Activated CD8-positive, alpha-beta memory T cell treated with anti-CD3 and anti-CD28 coated beads for 24 hours (primary cell): ENCODE data around the gene LMF2.

Source experiments
- DNase-seq: peaks from one replicate; pipeline ENCODE4 v3.0.0-alpha.2; 2020

The LMF2 gene

DNA sequence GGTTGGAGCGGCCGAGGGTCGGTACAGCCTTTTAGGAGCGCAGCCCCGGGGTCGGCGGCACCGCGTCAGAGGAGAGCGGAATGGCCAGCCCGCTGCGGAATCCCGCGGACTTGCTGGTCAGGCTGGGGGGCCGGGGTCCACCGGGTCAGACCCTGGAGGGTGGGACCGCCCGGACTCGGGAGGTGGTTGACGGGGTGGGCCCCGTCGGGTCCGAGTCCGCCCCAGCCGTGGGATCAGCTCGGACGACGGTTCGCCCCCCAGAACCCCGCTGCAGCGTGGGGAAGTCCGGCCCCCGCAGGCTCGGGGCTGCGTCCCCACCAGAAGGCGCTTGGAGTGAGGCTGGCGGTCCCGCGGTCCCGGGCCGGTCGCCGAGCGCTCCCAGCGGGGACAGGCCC is 26.5 kb downstream of the LMF2 start:
- no peak for DNase-seq

DNA sequence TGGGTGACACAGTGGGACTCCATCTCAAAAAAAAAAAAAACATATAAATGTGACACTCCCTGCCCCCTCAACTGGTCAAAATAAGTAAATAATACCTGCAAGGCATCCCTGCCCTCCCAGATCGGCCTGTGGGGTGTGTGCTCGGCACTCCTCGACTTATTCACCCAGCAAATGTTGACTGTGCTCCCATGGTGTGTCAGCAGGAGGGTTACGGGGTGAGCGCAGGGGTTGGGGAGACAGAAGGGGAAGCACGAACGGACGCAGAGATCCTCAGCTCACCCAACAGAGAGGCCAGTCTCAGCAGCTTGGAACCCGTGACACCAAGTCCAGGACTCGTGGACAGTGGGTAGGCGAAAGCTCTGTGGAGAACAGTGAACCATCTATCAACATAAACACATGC is 27.8 kb downstream of the LMF2 start:
- no peak for DNase-seq

DNA sequence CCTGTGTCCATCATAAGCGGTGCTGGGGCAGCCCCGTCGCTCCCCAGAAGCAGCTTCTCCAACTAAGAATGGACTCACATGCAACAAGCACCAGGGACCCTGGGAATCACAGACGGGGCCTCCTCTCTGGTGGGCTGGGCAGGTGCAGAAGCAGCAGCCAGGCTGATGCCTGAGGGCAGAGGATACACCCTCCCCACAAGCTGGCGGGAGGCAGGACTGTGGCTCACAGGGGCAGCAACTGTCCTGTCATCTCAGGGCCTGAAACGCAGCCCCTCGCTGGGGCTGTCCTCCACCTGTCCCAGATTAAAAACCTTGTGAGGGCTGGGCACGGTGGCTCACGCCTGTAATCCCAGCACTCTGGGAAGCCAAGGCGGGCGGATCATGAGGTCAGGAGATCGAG is 29.6 kb downstream of the LMF2 start:
- DNase-seq: no peak

DNA sequence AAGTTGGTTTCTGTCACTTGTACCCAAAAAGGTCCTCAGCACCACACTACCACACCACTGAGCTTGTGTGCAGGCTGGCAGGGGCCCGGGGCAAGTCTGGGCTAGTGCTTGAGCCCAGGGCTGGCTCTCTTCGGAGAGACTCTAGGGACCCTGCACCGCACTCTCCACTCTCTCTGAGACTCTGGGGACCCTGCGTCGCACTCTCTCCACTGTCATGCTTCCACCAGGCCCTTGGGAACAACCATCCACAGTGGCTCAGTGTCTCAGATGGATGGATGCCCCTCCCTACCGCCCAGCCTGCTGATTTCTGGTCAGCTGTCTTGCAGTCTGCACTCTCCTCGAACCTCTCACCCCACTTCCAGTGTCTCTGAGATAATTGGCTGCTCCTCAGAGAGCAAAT is 30.6 kb downstream of the LMF2 start:
- no peak for DNase-seq

DNA sequence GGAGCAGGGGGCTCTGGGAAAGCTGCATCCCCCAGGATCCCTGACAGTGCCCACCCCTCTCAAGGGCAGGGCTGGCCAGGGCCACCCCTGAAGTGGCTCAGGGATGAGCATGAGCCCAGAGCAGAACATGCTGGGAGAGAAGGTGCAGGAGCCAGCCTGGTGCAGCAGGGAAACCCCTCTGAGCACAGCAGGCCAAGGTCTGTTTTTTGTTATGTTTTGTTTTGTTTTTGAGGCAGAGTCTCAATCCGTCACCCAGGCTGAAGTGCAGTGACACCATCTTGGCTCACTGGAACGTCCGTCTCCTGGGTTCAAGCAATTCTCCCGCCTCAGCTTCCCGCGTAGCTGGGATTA is 31.9 kb downstream of the LMF2 start:
- no peak for DNase-seq

DNA sequence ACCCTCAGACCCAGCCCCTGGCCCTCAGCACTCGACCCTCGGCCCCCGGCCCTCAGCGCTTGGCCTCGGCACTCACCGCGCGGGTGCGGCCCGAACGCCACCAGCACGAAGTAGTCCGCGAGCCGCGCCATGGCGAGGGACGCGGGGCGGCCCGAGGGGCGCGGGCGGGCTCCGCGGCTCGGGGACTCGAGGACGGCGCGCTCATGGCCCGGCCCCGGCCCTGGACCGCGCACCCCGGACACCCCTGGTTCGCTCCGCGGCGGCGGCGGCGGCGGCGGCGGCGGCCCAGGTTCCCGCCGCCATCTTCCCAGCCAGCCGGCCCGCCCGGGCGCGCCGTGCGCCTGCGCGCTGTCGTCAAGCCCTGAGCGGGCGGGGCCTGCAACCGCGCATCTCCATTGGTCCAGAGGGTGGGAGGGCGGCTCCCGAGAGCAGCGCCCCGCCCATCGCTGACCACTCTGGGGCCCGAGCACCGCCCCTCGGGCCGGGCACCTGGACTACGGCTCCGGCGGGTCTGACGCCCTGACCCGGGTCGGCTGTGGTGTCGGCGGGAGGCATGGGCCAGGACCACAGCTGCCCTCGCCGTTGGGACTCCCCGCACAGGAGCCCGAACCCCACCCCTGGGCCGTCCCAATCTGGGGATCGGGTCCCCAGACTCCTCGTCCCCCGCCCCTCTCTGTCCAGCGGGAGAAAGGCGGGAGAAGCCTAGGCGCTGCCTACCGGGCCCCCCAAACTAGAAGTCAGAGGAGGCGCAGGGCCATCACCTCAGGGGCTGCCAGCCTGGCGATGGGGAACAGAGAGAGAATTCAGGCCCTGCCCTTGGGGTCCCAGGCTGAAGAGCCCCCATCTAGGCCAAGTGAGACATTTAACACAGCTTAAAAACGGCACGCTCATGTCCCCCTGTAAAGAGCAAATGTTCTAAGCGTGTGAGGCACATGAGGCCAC is 32.5 kb downstream of the LMF2 start, which contains the start of gene SBF1:
TSS of gene SBF1 (minus strand) at position 326 of the 942 bp plus-strand sequence. CDS start at position 131, 195 bp downstream.
- peak; percentile 93 for DNase-seq

DNA sequence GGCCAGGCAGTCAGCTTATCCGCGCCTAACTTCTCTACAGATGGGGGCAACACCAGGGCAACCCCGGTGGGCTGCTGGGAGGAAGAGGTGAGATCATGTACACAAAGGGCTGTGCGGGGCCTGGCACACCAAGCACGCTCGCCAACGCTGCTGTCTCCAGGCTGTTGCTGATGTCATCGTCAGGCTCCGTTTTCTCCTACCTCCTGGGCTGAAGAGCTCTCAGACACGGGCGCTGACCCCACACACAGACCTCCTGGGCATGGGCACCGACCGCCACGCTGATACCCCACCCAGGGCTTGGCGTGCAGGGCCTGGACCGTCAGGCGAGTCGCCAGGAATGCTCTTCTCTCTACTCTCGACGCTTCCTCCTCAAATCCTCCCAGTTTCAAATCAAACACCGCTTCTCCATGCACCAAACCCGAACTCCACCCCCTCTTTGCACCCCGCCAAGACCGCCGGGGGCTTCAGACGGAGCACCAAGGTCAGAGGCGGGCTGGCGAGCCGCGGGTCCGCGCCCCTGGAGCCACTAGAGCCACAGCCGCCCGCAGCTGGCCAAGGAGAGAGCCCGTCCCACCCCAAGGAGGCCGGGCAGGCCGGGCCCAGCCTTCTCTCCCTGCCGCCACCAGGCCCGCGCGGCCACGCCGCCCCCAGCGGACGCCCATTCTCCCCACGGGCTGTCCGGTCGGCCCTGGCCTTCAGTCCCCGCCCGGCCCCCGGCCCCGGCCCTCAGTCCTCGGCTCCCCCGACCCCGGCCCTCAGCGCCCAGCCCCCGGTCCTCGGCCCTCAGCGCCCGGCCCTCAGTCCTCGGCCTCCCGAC is 33.4 kb downstream of the LMF2 start:
- peak; percentile 72 for DNase-seq

DNA sequence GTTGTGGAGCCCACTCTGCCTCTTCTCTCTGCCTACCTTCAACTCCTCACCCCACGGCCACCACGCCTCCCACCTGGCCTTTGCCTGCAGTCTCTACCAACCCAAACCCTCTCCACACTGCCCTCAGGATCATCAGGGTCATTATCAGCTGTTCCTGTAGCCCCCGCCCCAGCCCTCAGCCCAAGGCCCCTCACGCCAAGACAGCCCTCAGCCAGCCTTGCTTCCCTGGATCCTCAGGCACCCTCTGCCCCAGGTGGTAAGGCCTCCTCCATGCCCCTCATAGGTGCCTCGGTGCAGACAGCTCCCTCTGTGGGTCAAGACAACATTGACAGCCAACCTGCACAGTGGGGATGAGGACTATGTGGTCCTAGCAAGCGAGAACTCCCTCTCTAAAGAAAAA is 34.4 kb downstream of the LMF2 start:
- peak; percentile 71 for DNase-seq

DNA sequence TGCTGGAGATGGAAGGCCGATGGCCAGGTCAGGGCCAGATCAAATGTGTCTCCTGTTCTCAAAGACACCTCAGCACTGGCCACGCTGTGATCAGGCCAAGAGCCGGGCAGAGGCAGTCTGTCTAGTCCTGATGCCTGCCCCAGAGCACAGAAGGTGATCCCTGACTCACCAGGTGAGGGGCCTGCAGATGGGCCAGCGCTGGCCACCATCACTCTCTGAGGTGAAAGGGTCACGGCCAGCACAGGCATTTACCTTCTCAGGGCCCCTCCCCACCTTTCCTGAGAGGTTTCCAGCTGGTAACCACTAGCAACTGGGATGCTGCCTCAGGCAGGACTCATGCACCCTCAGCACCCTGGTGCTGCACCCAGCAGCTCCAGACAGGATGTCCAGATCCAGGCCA is 35.5 kb downstream of the LMF2 start:
- DNase-seq: no peak

DNA sequence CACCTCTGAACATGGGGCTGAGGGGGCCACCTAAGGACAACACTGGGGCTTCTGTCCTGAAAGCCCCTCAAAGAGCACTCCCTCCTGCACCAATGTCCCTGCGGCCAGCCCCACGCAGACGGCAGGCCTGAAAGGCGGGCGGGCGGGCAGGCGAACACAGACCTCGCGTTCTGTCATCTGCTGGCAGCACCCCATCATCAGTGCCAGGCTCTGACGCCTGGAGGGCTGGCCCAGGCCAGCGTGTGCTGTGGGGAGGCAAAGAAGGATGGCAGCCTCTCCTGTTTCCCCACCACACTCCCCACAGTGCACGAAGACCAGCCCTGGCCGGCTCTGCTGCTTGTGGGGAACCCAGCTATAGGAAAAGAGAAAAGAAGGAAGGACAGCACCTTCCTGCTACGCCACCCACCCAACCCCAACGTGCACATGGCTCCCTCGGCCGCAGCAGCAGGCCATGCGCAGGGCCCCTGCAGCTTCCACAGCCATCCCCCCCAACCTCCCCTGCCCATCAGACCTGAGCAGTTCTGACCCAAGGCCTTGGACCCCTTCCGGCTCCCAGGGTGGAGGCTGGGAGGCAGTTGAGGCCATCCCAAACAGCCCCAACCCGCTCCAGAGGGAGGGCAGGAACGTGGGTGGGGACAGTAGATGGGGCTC is 36.2 kb downstream of the LMF2 start:
- no peak for DNase-seq

DNA sequence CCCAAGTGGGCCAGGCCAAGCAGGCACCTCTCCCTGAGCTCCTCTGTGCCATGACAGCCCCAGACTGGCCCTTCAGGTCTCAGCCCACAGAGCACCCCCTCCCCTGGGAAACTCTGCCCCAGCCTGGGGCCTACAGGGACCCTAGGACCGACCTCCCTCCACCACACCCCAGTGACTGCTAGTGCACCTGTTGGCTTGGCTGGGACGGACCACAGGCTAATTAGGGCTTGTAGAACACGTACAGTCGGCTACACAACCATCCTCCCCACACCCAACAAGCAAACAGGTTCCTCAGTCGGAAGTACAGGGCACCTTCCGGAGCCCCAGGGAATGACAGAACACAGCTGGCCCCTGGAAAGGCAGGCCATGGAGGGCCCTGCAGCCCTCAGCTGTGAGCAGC is 37.0 kb downstream of the LMF2 start:
- DNase-seq: no peak

DNA sequence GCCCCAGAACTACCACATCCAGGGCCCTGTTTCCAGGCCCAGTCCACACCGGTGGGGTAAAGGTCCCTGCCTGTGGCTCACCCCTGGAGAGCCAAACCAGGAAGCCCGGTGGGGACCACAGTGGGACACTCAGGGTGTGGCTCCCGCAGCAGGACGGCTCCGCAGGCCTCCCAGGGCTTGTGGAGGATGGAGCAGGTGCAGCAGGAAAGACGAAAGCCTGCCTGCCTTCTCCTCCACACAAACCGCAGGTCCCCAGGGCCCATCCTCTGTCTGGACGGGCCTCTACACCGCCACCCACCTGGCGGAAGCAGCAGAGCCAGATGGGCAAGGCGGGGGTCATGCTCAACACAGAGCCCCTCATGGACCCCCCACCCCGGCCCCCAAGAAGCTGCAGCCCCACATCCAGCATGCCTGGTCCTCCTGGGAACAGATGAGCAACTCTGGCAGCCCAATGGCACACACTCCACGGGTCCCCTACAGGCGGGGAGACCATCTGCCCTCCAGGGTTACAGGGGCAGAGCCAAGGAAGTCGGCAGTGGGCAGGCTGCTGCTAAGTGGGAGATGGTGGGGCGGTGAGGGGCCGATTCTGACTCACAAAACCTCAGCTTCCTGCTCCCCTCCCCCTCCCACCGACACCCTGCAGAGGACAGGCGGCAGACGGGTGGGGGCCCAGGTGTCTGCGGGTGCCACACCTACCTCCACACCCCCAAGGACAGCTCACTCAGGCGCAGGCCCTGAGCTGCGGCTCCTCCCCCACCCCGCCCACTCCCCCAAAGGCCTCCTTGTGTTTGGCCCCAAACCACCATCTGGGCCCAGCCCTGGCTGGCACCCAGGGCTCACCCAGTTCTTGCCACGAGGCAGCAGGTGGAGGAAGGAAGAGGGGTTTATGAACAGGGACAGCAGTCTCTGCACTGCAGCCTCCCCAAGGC is 37.9 kb downstream of the LMF2 start:
- peak; percentile 96 for DNase-seq

DNA sequence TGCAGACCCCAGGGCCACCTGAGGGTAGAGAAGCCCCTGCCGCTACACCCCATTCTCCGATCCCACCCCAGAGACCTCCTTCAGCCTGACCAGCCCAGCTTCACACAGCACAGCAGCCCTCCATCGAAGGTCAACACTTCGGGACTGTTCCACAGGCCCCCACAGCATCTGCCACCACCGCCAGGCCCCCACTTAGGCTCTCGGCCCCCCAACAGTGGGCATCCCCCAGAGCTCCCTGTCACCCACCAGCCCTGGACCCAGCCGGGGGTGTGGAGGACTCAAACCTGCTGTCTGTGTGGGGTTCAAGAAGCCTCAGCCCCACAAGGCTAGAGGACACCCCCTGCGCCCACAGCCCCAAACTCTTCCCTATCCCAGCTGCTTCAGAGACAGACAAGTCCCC is 38.9 kb downstream of the LMF2 start:
- DNase-seq: no peak

DNA sequence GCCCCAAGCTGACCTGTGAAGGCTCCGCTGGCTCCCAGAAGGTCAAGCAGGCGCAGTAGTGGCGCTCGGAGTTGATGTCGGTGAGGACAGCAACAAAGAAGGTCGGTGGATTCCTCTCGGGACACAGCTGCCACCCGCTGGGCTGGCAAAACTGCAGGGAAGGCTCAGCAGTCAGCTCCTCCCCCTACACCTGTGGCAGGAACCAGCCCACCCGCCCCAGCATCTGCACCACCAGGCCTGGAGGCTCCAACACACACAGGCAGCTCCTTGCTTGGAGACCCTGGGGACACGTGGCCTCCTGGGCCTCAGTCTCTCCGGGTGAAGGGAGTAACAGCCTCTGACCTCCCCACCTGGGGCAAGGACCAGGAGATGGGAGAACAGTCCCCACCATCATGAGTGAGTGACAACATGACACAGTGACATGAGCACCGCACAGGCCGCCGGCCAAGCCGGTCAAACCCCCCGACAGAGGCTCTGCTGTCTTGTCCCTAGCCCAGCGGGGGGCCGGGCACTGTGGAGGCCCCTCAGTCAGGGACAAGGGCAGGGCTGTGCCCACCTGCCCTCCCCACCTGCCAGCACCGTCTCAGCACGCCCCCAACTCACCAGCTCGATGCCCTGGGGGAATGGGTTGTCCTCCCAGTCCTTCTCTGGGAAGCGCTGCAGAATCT is 39.6 kb downstream of the LMF2 start:
- no peak for DNase-seq

DNA sequence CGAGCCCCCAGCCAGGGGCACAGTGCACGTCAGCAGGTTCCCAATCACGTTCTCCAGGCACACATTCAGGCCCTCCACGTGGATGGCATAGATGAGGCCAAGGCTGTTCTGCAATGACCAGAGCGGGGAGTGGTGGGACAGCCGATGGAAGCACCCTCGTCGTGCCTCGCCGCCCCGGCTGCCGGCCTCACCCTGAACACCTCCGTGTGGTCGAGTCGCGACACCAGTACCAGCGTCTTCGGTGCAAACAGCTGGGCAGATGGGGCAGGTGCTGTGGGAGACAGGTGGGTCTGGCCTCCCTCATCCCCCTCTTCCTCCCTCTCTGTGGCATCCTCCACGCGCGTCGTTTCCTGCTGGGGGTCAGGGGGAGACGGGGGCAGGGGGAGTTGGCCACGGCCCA is 40.2 kb downstream of the LMF2 start:
- no peak for DNase-seq

DNA sequence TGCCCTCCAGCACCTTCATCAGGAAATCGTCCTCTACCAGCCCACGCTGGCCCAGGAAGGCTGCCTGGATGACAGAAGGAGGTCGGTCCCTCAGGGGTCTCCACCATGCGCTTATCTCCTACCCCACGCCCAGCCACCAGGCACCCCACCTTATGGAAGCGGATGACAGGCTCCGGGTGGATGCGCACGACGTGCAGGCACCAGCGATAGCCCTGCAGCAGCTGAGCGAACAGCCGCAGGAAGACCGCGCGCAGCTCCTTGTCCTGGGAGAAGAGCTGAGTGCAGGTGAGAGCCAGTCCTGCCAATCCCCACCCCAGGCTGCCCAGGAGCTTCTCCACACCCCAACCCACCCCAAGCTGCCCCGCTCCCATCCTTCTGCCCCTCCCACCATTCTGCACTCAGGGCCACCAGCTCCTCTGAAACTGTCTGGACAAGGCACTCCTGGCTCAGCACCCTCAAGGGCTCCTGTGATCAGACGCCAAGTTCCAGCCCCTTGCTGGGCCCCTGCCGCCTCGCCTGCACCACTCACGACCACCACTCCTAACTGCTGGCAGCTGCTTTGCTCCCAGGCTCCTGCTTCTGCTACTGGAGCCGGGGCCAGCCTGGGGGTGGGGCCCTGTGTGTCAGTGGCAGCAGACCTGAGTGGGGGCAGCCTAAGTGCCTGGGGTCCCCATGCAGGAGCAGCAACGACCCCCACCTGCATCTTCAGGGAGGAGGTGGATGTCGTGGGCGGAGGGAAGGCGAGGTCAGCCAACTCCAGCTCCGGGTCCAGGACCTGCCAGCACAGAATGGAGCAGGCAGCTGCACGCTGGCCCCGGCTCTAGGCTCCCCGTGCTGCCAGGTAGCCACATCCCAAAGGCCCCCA is 42.2 kb downstream of the LMF2 start:
- DNase-seq: no peak

DNA sequence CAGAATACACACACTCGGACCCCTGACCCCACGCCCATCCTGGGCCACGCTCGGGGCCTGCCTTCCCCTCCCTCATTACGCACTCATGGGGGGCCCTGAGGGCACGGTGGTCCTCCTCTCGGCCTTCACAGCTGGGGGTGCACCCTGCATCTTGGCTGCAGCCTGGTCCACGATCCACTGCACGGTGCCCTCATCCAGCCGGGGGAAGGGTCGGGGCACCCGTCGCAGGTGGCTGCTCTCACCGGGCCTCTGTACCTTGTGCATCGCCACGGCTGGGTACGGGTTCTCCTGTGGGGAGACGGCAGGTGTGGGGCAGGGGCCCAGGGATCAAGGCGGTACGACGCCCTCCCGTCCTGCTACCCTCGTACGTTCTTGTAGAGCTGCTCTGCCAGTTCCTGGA is 43.1 kb downstream of the LMF2 start:
- no peak for DNase-seq

DNA sequence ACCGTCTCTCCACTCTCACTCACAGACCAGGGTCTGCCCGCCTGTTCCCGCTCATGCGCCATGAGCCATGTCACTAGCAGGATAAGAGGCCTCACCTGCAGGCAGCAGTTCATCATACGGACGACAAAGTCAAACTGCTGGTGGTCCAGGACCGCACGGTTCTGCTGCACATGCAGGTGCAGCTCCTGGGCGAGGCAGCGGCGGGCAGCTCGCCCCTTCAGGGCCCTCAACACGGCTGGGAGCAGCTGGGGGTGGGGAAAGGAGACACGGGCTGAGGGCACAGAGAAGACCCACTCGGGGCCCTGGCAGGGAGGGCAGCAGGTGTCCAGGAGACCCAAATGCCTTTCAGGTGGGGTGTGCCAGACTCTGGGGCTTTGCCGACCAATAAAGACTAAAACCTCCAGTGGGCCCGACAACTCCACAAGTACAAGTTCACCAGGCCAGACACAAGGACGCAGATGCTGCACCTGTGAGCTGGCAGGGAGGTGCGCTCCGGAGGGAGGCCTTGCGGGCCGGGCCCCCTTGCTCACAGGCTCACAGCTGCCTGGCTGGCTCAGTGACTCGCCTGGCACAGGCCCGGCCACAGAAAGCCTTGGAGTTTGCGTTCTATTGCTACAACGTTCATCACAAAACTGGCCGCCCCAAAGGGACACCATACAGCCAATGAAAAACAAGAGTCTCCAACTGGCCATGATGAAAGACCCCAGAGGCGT is 44.2 kb downstream of the LMF2 start:
- DNase-seq: no peak

DNA sequence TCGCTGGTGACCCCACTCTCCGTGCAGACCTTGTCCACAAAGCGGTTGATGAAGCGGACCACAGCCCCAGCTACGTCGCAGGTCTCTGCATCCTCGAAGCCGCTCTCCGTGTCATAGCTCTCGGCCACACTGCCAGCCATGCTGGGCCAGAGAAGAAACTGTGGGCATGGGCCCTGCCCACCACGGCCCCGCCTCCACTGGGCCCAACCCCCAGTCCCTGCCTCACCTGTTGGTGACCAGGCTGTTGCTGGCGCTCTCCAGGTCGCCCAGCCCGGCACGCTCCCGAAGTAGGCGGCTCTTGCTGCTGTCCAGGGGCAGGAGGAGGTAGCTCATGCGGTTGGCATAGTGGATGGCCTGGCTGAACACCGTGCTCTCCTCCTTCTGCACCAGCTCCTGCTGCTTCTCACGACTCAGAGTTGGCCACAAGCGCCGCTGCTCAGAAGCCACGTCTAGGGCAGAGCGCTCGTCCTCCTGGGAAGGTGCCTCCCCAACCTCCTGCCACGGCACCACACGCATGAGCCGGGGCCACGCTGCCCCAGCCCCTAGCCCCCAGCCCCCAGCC is 45.4 kb downstream of the LMF2 start:
- no peak for DNase-seq

DNA sequence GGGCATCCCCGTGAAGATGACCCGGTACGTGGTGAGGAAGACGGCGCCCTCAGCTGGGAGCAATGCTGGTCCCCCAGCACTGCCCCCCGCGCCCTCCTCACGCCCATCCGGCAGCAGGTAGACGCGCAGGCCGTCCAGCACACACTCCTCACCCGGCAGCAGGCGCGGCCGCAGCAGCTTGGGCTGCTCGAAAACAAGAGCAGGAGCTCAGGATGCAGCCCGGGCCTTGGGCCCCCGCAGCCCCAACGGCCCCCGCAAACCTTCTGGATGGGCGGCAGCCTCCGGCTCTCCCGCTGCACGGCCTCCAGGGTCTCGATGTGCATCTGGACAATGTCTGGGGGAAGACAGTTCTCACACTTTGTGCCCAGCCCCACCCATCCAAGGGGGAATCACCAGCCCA is 46.0 kb downstream of the LMF2 start:
- DNase-seq: no peak
